SU-DHL-6 (cell line): ENCODE results near the gene ARL4D.

Experiments used
- H2AFZ ChIP-seq: fragments of 200-600 bp; sonication (generic); 2 replicates; pipeline ENCODE4 v1.6.1; 2014; ENCODE audit warnings: low read depth, mild to moderate bottlenecking, moderate library complexity, mixed read lengths, antibody characterized with exemption, low read length; ENCODE audit not compliant: severe bottlenecking
- H3F3A ChIP-seq: fragments of 200-600 bp; shearing (Covaris generic); 2 replicates; pipeline ENCODE4 v1.6.0; 2016; ENCODE audit warnings: antibody characterized with exemption, mild to moderate bottlenecking; ENCODE audit not compliant: insufficient read depth
- H3K27ac ChIP-seq: fragments of 200-600 bp; sonication (generic); 2 replicates; pipeline ENCODE4 v1.5.1; 2016; ENCODE audit warnings: low read depth, mild to moderate bottlenecking, low read length, moderate library complexity, mixed read lengths
- H3K27me3 ChIP-seq: fragments of 200-600 bp; sonication (generic), shearing (Covaris generic); 2 replicates; pipeline ENCODE4 v1.6.0; 2014; ENCODE audit warnings: mild to moderate bottlenecking, low read length
- H3K36me3 ChIP-seq: fragments of 200-600 bp; sonication (generic); 2 replicates; pipeline ENCODE4 v1.6.1; 2014; ENCODE audit warnings: mild to moderate bottlenecking, low read length, mixed read lengths
- H3K4me2 ChIP-seq: fragments of 300-600, 200-600 bp; shearing (Covaris generic), sonication (generic); 2 replicates; pipeline ENCODE4 v1.6.0; 2014; ENCODE audit warnings: low read length, low read depth, mild to moderate bottlenecking; ENCODE audit not compliant: poor library complexity, severe bottlenecking
- H3K4me3 ChIP-seq: fragments of 200-600 bp; sonication (generic); 2 replicates; pipeline ENCODE4 v1.5.1; 2014; ENCODE audit warnings: antibody characterized with exemption, low read length, mild to moderate bottlenecking, mixed read lengths; ENCODE audit not compliant: insufficient read depth, poor library complexity, severe bottlenecking
- H3K79me2 ChIP-seq: fragments of 200-600 bp; sonication (generic); 2 replicates; pipeline ENCODE4 v1.6.1; 2014; ENCODE audit warnings: mild to moderate bottlenecking, low read length, moderate library complexity; ENCODE audit not compliant: insufficient read depth
- H3K9ac ChIP-seq: fragments of 200-600 bp; sonication (generic); 2 replicates; pipeline ENCODE4 v1.7.0; 2014; ENCODE audit warnings: mild to moderate bottlenecking, low read length
- H3K9me2 ChIP-seq: fragments of 200-600 bp; sonication (generic); replicated peaks from 2 replicates; pipeline ENCODE4 v1.6.1; 2014; ENCODE audit warnings: low read length; ENCODE audit not compliant: insufficient read depth
- H3K9me3 ChIP-seq: fragments of 200-600 bp; sonication (generic); 2 replicates; pipeline ENCODE4 v1.6.1; 2014; ENCODE audit warnings: low read length, mixed read lengths; ENCODE audit not compliant: insufficient read depth
- H4K20me1 ChIP-seq: fragments of 200-600 bp; sonication (generic); 2 replicates; pipeline ENCODE4 v1.6.1; 2014; ENCODE audit warnings: low read depth, mild to moderate bottlenecking, antibody characterized with exemption, low read length, moderate library complexity, mixed read lengths
- EZH2phosphoT487 ChIP-seq: fragments of 200-600 bp; sonication (generic), shearing (Covaris generic); conservative IDR thresholded peaks from 2 replicates; pipeline ENCODE4 v1.6.1; 2018; ENCODE audit warnings: mild to moderate bottlenecking, antibody characterized with exemption, low read length, moderate library complexity, mixed read lengths
- TF ChIP-seq, protein P1 (sequence below): fragments of 200-600 bp; sonication (generic); IDR thresholded peaks from one replicate; pipeline ENCODE4 v1.5.1; 2017; ENCODE audit warnings: antibody characterized with exemption, mild to moderate bottlenecking, low read length, moderate library complexity; ENCODE audit not compliant: insufficient read depth, poor library complexity, severe bottlenecking

ARL4D gene

DNA sequence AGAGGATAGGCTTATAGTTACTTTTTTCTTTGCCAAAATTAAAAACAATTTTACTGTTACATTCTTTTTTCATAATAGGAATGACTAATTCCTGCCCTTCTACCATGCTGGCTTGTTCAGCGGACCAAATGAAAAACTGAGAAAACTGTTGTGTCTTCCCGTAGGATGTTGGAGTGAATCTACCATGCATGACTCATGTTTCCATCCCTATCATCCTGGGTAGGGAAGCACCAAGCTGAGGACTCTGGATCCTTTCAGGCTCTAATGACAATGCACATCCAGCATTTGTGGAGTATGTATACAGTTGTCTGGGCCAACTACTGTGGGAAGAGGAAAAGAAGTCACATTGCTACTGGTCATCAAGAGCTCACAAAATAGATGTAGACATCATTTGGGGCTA is 43.9 kb downstream of the ARL4D start:
- no peak for TF ChIP-seq EZH2phosphoT487
- TF ChIP-seq, protein P1, sequence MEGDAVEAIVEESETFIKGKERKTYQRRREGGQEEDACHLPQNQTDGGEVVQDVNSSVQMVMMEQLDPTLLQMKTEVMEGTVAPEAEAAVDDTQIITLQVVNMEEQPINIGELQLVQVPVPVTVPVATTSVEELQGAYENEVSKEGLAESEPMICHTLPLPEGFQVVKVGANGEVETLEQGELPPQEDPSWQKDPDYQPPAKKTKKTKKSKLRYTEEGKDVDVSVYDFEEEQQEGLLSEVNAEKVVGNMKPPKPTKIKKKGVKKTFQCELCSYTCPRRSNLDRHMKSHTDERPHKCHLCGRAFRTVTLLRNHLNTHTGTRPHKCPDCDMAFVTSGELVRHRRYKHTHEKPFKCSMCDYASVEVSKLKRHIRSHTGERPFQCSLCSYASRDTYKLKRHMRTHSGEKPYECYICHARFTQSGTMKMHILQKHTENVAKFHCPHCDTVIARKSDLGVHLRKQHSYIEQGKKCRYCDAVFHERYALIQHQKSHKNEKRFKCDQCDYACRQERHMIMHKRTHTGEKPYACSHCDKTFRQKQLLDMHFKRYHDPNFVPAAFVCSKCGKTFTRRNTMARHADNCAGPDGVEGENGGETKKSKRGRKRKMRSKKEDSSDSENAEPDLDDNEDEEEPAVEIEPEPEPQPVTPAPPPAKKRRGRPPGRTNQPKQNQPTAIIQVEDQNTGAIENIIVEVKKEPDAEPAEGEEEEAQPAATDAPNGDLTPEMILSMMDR, result no peak
- Histone ChIP-seq H3F3A (no peaks in the 10 kb centered on the region), H3K27me3 (no peaks in the 10 kb centered on the region), H3K9me3 (no peaks in the 10 kb centered on the region), H3K4me2 (no peak overlapping the region), H2AFZ (no peak overlapping the region), H3K36me3 (no peaks in the 10 kb centered on the region), H3K4me3 (no peak overlapping the region), H3K9ac (no peak overlapping the region), H3K27ac (no peak overlapping the region), H3K9me2 (no peaks in the 10 kb centered on the region), H4K20me1 (no peaks in the 10 kb centered on the region), H3K79me2 (no peaks in the 10 kb centered on the region)

GRCh38 chr17:43443381-43443780 is 44.6 kb downstream of the ARL4D start:
- Histone ChIP-seq H3K27ac (no peak overlapping the region), H3K4me3 (no peak overlapping the region), H3K27me3 (no peaks in the 10 kb centered on the region), H3K9me3 (no peaks in the 10 kb centered on the region), H3K9ac (no peak overlapping the region), H3K36me3 (no peaks in the 10 kb centered on the region), H2AFZ (no peak overlapping the region), H3K9me2 (no peaks in the 10 kb centered on the region), H4K20me1 (no peaks in the 10 kb centered on the region), H3K79me2 (no peaks in the 10 kb centered on the region), H3F3A (no peaks in the 10 kb centered on the region), H3K4me2 (no peak overlapping the region)
- no peak for TF ChIP-seq EZH2phosphoT487
- TF ChIP-seq, protein P1, result no peak

GRCh38 chr17:43444223-43445008 is 45.6 kb downstream of the ARL4D start:
- Histone ChIP-seq H4K20me1 (no peaks in the 10 kb centered on the region), H3K9ac (no peak overlapping the region), H3K36me3 (no peaks in the 10 kb centered on the region), H3K4me2 (no peak overlapping the region), H2AFZ (no peak overlapping the region), H3K27ac (no peak overlapping the region), H3K27me3 (no peaks in the 10 kb centered on the region), H3F3A (no peaks in the 10 kb centered on the region), H3K9me2 (no peaks in the 10 kb centered on the region), H3K9me3 (no peaks in the 10 kb centered on the region), H3K79me2 (no peaks in the 10 kb centered on the region), H3K4me3 (no peak overlapping the region)
- TF ChIP-seq, protein P1, result no peak
- no peak for TF ChIP-seq EZH2phosphoT487
